ENCODE results near the gene STARD7.
"Not testable (repeated sequence)": the region's sequence is repeated elsewhere in the genome, so short reads cannot be mapped to it uniquely, and the experiment has no call there.

The STARD7 gene, protein sequence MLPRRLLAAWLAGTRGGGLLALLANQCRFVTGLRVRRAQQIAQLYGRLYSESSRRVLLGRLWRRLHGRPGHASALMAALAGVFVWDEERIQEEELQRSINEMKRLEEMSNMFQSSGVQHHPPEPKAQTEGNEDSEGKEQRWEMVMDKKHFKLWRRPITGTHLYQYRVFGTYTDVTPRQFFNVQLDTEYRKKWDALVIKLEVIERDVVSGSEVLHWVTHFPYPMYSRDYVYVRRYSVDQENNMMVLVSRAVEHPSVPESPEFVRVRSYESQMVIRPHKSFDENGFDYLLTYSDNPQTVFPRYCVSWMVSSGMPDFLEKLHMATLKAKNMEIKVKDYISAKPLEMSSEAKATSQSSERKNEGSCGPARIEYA

DNA sequence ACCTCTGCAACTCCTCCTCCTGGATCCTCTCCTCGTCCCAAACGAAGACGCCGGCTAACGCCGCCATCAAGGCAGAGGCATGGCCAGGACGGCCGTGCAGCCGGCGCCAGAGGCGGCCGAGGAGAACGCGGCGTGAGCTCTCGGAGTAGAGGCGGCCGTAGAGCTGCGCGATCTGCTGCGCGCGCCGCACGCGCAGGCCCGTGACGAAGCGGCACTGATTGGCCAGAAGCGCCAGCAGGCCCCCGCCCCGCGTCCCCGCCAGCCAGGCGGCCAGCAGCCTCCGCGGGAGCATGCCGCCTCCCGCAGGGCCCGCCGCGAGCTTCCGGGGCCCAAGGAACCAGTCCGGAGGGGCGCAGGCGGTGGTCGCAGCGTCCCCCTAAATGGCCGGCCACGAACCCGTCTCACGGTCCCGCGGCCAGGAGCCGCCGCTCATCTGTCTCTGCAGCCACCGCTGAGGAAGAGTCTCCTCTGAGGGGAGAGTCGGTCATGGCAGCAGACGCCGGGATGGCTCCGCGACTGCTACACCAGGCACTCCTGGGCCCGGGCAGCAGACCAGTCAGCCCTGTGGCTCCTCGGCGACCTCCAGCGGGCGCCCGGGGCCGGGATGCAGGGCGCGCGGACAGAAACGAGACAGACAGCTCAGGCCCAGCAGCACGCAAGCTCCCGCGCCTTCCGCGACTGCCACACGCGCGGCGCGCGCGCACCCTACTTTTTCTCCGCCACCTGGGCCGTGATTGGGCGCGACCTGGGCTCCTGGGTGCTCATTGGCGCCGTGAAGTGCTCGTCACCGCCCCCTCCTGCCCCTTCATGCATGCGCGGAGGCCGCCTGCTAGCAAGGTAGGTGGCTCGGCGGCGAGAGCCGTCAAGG is at the start of gene STARD7:
Gene STARD7, minus strand, starts transcription at position 685 of the 868 bp plus-strand sequence. Its CDS starts 393 bp downstream, at position 292.
- peak; percentile 96 for DNase-seq

DNA sequence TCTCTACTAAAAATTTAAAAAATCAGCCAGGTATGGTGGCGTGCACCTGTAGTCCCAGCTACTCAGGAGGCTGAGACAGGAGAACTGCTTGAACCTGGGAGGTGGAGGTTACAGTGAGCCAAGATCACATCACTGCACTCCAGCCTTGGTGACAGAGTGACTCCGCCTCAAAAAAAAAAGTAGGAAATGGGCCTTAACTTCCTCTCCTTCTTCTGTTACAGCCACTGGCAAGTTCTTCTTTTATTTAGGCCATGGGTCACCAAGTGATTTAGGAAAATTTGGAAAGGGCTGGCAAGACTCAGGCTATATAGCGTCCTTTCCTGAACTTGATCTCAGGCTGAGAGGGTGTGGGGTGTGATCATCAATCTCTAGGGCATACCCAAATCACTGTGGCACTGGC is 49.1 kb upstream of the STARD7 start:
- not testable (repeated sequence) for DNase-seq

DNA sequence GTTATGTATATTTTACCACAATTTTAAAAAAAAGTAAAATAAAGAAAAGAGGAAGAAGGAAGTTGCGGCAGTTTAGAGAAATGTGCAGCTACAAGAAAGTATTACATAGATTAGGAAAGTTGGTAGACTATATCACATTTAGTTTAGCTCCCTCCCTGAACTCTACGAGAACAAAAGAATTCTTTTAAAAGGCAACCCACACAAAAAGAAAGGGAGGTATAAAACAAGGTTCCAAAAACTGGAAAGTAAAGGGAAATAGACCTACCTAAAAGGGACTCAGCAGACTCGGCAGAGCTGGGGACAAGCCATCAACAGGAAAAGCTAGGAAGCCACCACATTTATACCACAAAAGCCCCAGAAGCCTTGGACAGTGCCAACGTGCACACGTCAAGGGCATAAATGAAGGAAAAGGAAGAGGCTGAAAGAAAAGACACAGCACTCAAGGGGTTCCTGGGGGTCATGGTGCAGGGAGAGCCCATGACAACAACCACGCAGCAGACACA is 48.0 kb upstream of the STARD7 start:
- no peak for DNase-seq

DNA sequence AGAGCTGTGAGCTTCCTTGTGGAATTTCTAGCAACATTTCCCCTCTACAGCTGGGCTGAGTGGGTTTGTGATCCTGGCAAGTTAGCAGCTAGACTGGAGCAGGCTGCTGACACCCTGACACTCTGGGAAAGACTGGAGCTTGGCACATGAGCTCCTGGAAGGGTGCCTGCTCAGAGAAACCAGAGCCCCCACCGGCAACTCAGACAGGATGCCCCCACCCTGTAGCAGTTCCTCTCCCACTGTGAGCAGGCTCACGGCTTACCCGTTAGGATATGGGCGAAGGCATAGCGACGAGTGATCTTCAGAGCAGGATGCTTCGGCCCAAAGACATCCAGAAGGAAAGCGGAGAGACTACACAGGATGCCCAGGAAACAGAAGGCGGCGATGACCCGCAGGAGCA is 45.9 kb upstream of the STARD7 start:
- no peak for DNase-seq

DNA sequence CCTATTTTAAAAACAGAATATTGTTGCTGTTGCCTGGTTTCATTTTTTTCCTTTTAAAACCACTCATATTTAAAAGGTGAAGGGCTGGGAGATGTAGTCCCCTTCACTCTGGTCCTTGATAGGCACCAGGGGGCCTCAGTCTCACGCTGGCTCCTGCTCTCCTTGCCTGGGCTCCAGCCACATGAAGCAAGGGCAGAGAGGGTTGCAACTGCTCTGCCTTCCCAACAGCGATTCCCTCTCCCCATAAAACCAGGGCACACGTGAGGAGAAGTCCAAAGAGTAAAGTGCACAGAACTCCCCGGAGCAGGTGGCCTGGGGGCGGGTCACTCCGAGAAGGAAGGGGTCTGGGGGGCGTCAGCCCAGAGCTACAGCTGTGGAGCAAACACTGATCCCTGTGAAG is 44.4 kb upstream of the STARD7 start:
- DNase-seq: no peak

DNA sequence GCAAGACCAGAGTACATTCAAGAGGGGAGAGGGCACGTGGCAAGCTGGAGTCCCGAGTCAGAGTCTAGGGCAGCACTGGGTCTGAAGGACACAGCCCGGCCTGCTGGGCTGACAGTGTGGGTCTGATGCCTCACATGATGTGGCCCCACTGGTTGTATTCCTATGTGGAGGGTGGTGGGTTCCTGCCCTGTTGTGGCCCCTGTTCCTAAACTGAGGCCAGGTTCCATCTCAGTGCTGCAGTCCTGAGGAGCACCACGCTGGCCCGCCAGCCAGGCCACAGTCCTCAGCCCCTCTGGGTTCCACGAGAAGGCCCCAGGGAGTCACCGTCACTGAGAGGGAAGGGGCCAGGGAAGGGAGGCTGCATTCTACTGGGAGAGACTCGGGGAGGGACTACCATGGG is 43.9 kb upstream of the STARD7 start:
- no peak for DNase-seq

DNA sequence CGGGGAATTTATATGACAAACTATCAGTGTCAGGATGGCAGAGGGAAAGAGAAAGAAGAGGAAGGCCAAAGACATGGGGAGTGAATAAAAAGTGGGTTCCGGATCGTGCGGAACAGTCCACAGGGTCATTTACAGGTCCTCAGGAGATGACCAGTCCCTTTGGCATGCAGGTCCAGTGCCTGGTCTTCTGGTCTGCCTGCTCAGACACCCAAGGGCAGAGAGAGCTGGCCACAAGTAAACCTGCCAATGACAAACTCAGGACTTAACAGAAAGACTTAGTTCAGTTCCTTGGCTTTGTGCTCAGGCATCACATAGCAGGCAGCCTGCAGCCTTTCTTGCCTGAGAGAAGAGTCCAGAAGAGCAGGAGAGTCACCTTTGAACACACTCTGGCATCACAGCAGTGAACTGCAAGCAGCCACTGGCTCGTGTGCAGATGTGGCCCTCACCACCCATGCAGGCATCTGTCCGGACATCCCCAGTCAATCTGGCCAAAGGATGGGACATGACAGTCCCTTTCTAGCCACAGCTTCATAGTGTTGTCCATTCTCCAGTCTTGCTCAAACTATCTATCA is 43.2 kb upstream of the STARD7 start:
- no peak for DNase-seq

DNA sequence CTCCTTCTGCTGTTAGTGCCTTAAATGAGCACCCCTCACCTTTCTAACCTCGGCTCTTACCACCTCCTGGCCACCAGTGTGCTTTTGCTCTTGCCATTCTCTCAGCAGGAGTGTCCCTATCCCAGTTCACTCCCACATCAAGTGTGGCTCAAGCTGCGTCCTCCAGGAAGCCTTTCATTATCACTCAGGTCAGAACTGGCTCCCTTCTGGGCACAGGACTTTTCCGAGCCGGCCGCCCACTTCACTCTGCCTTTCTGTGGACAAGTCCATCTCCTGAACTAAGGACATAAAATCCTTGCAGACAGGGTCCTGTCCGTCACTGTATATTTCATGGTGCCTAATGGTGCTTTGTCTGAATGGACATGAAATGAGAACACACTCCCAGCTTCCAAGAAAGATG is 41.6 kb upstream of the STARD7 start:
- no peak for DNase-seq

DNA sequence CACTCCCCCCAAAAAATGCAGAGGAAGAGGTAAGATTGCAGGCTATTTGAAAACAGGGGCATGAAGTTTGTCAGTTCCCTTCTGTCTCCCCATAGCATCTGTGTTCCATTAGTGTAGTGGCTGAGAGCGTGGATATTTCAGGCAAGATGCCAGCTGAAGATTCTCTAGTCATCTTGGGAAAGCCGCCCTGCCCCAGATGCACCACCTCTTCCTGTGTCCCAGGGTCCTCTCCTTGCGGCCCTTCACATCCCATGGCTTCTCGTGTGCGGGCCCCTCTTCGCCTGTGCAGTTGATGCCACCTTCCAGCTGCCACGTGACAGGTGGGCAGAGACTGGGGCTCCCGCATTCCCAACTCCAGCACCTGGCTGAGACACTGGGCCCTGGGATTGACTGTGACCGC is 41.0 kb upstream of the STARD7 start:
- no peak for DNase-seq

DNA sequence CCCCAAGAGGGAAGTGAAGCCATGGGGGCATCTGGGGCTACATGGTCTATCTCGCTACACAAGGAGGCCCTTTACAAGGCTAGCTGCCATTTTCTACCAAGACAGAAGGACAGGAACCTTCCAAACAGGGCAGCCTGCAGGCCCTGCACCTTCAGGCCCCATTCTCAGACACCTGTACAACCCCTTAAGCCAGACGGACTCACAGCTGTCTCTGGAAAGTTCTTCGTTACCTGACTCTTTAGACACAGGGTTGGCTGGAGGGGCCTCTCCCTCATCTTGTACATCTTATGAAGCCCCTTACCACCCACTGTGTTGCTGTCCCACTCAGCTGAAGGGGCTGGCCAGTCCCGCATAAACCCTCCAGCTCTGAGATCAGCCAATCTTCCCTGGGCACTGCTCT is 40.0 kb upstream of the STARD7 start:
- DNase-seq: no peak

DNA sequence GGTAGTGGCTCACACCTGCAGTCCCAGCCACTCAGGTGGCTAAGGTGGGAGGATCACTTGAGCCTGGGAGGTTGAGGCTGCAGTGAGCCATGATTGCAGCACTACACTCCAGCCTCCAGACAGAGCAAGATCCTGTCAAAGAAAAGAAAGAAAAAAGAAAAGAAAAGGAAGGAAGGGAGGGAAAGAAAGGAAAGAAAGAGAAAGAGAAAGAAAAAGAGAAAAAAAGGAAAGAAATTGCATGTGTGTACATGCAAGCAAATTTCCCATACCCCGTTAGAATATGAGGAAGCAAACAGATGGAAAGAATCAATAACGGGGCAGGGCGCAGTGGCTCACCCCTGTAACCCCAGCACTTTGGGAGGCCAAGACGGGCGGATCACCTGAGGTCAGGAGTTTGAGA is 39.3 kb upstream of the STARD7 start:
- no peak for DNase-seq

DNA sequence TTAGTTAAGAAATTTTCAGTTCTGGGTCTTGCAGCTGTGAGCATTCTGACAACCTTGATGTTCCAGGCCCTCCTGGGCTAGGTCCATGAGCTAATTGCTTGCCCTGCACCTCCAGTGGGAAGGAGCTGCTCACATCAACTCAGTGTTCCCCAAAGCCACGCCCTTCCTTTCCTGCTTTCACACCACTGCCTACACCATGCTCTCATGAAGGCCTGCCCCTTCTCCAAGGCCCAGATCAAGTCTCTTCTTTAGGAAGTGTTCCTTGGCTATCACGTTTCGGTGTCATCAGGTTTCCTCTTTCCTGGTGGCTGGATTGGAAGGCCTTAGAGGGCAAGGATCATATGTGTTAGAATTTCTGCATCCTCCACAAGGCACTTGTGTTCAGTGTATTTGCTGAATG is 38.4 kb upstream of the STARD7 start:
- no peak for DNase-seq

DNA sequence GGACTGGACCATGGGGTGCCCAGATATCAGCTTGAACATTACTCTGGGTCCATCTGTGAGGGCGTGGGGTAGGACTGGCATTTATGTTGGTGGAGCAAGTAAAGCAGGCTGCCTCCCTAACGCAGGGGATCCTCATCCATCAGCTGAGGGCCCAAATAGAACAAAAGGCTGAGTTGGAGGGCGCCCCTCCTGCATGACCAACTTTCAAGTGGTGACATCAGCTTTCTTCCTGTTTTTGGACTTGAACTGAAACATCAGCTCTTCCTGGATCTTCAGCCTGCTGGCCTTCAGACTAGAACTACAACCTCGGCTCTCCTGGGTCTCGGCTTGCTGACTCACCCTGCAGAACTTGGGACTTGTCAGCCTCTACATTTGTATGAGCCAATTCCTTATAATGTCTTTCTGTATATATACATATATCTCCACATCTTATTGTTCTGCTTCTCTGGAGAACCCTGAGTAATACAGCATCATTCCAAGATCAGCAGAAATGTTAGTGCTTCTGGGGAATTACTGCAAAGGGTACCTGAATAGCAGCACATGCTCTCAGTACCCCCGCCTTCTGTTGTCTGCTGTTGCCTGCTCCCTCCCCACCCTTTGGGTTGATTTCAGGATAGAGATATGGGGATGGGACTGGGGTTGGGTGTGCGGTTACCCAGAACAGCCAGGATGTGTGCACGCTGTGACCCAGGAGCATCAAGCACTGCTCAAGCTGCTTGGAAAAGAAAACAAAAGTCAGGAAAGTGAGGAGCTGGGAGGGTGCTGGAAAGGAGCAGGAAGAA is 37.2 kb upstream of the STARD7 start:
- DNase-seq: no peak

DNA sequence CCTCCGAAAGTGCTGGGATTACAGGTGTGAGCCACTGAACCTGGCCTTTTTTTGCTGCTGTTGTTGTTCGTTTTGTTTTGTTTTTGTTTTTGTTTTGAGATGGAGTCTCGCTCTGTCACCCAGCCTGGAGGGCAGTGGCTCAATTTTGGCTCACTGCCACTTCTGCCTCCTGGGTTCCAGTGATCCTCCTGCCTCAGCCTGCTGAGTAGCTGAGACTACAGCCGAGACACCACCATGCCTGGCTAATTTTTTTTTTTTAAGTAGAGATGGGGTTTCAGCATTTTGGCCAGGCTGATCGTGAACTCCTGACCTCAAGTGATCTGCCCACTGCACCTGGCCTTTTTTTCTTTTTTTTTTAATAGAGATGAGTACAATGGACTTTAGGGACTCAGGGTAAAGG is 35.2 kb upstream of the STARD7 start:
- no peak for DNase-seq

DNA sequence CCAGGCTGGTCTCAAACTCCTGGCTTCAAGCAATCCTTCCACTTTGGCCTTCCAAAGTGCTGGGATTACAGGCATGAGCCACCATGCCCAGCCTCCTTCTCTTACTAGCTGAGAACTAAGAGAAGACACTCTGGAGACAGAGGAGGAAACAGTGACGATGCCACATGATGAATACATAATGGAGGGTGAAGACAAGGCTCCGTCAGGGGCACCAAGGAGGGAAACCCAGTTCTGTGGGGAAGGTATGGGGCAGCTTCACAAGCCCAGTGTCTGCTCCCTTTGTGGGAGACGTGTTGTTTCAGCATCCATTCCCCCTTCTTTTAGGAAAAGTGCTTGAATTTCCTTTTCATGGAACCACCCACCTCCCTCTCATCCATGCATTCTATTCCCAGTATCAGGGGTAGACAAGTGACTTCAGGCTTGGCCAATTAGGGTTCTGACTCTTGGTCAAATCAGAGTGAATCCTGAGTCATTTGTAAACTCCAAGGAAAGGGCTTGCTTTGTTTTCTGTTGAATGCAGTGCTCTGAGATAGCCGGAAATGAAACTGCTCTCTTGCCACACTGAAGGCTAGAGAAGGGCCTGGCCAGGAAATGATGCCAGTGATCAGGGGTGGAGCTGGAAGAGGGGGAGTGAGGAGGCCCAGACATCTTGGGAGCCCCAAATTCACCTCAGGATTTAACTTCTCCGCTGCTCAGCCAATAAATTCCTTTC is 33.4 kb upstream of the STARD7 start:
- no peak for DNase-seq

DNA sequence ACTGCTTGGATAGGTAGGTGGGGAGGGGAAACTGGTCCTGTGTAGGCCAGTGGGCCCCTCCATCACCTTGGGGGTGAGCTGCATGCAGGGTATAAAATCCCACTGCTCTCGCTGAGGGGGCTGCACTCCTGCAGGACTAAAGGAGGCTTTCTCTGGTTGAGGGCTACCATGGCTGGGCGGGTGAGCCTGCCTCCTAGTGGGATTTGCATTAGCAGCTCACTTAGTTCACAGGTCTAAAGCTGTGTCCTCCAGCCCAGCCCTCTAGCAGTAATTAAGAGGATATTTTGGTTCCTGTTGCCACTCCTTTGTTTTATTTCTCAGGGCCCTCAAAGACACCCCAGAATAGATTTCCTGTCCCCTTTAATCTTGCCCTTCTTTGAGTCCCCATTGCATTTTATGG is 32.6 kb upstream of the STARD7 start:
- no peak for DNase-seq

DNA sequence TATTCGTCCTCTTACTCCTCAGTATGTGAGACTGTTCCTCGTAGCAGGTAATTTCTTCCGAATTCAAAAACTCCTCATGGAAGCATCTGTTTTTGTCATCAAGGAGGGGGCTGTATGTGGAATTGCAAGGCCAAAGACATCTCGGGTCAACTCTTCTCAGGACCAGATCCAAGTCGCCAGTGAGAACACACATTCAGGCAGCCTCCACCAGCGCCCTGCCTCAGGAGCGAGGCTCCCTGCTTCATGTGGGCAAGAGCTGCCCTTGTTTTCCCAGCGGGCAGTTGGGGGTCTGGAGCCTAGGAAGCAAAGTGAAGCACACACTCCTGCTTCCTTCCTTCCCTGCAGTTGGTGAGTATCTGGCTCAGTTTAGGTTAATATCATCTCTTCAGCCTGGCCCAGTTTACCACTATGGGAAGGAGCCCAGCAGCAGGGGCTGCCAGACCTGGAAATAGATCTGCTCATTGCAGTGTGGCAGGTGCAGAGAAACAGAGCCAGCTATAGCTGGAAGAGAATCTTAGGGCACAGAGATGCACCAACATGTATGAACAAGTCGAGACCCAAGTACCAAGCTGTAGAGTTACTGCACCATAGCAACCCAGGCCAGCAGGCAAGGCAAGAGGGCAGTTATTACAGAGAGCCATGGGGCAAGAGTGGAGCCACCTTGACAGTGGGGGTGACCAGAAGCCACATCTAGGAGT is 31.9 kb upstream of the STARD7 start:
- DNase-seq: no peak

DNA sequence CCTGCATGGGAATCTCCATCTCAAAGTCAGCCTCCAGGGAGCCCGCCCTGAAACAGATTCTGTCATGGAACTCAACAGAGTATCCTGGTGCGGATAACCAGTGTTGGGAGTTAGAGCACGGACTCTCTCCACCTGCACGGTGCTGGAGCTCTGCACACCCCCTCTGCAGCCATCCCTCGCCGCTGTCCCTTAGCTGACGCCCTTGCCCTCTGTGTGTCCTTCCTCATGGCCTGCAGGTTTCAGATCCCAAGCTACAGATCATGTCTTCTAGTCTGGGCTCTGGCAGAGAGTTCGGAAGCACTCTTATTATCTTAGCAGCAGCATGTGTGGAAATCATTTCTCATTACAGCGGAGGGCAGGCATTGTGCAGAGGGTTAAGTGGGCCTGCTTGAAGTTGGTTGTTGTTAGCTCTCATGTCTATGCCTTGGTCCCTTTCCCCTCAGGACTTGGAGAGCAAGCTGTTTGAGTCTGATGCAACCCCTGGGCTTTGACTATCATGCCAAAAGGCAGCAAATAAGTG is 31.2 kb upstream of the STARD7 start:
- DNase-seq: no peak

DNA sequence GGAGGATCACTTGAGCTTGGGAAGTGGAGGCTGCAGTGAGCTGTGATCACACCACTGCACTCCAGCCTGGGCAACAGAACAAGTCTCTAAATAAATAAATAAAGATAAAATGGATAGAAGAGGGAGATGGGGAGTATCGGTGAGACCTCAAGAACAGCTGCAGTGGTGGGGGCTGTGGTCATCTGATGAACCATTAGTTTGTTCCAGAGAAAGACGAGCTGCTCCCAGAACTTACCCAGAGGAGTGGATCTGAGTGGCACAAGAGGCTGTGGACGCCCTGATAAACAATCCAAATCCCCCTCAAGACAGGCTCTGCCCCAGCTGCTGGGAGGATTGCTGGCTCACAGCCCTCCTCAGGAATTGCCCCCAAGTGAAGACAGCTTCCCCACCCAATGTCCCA is 30.5 kb upstream of the STARD7 start:
- no peak for DNase-seq

DNA sequence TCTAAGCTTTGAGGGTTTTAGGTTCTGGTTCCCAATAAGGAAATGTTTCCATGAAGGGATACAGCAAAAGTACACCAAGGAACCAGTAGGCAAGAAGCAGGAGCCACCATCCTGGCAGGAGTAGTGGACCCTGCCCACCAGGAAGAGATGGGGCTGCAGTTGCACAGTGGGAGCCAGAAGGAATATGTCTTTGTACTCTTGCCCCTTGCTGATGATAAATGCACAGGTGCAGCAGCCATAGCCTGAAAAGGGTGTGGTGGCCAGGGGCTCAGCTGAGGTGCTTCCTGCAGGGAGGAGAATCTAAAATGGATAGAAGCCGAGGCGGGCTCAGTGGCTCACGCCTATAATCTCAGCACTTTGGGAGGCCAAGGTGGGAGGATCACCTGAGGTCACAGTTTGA is 29.6 kb upstream of the STARD7 start:
- DNase-seq: no peak

DNA sequence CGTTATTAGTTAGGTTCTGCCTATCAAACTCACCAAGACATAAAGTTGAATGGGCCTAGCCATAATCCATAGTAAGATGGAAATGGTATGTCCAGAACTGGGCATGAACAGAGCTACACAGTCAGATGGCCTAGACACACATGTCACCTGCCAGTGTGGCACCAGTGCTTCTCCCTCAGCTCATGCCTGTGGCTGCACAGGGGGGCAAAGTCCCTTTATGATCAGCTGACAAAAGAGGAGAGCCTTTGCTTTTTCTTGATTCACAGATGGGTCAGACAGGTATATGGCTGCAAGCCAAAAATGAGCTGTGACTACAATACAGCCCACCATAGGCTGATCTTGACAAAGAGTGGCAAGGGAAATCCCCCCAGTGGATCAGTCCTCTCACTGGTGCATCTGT is 28.3 kb upstream of the STARD7 start:
- no peak for DNase-seq
